ENCODE results near the gene FOXS1. TPM values are rescaled to one million over a fixed set of nuclear protein-coding genes. Genes with fewer than 3 reads are reported as not detected.

FOXS1 gene
- total RNA-seq, 1 experiment from 2014 or later, result not detected

GRCh38 chr20:31819083-31819784, 26.2 kb downstream of the FOXS1 start, which contains the start of gene MYLK2:
MYLK2 (plus strand) TSS chr20:31819356; CDS start chr20:31819581, 225 bp downstream.
- Histone ChIP-seq H3K27ac (ENCODE audit: low read depth, low read length, poor library complexity, severe bottlenecking) (no peak within 1 kb of the TSS), H3K9me3 (ENCODE audit: low read depth, low read length, poor library complexity, severe bottlenecking) (no peaks in the 10 kb centered on the region), H3K4me3 (ENCODE audit: low read depth, low read length, poor library complexity, severe bottlenecking) (no peak within 1 kb of the TSS), H3K27me3 (replicated peaks; ENCODE audit: insufficient read depth, low read depth, low read length, poor library complexity) (no peaks in the 10 kb centered on the region), H3K4me1 (ENCODE audit: insufficient read depth, low read length, poor library complexity, severe bottlenecking) (peaks cover 20% of the 10 kb centered on the region), H3K36me3 (ENCODE audit: insufficient read depth, low read length, poor library complexity, severe bottlenecking) (no peaks in the 10 kb centered on the region)
- BruUV-seq (replicated peaks), result no TSS peak
- no peak for DNase-seq (ENCODE audit: low spot score)
- CTCF ChIA-PET, result no interaction called here
- no peak for TF ChIP-seq EZH2 (IDR thresholded peaks at IDR 0.05; ENCODE audit: borderline replicate concordance, low read depth, low read length, poor library complexity, severe bottlenecking)
- no peak for TF ChIP-seq CTCF (conservative IDR thresholded peaks at IDR 0.05; ENCODE audit: low read depth, low read length)
- intact Hi-C loops (cut with micrococcal nuclease; ENCODE audit: unreplicated experiment), result no loop called here
- POLR2A ChIA-PET (ENCODE audit: low non-redundant PET), result no interaction called here

GRCh38 chr20:31818376-31818908, 27.0 kb downstream of the FOXS1 start:
- ChIA-PET POLR2A (ENCODE audit: low non-redundant PET) (no interaction called here), CTCF (no interaction called here)
- Histone ChIP-seq H3K36me3 (ENCODE audit: insufficient read depth, low read length, poor library complexity, severe bottlenecking) (no peaks in the 10 kb centered on the region), H3K9me3 (ENCODE audit: low read depth, low read length, poor library complexity, severe bottlenecking) (no peaks in the 10 kb centered on the region), H3K4me1 (ENCODE audit: insufficient read depth, low read length, poor library complexity, severe bottlenecking) (peaks cover 20% of the 10 kb centered on the region), H3K4me3 (ENCODE audit: low read depth, low read length, poor library complexity, severe bottlenecking) (no peak overlapping the region), H3K27me3 (replicated peaks; ENCODE audit: insufficient read depth, low read depth, low read length, poor library complexity) (no peaks in the 10 kb centered on the region), H3K27ac (ENCODE audit: low read depth, low read length, poor library complexity, severe bottlenecking) (no peak overlapping the region)
- no peak for TF ChIP-seq EZH2 (IDR thresholded peaks at IDR 0.05; ENCODE audit: borderline replicate concordance, low read depth, low read length, poor library complexity, severe bottlenecking)
- no peak for TF ChIP-seq CTCF (conservative IDR thresholded peaks at IDR 0.05; ENCODE audit: low read depth, low read length)
- intact Hi-C loops (cut with micrococcal nuclease; ENCODE audit: unreplicated experiment), result no loop called here
- no peak for DNase-seq (ENCODE audit: low spot score)
- no TSS peak for BruUV-seq (replicated peaks)

- no peak overlapping the region for H3K27ac ChIP-seq (ENCODE audit: low read depth, low read length, poor library complexity, severe bottlenecking)
- peaks cover 14% of the 10 kb centered on the region for H3K4me1 ChIP-seq (ENCODE audit: insufficient read depth, low read length, poor library complexity, severe bottlenecking)
- CTCF ChIA-PET, result interaction anchor here (0.6 kb wide), 1 partner anchor 184 kb away, joined by 7 read pairs; no protein-coding TSS in a partner anchor
- TF ChIP-seq EZH2 (IDR thresholded peaks at IDR 0.05; ENCODE audit: borderline replicate concordance, low read depth, low read length, poor library complexity, severe bottlenecking), result no peak
- TF ChIP-seq CTCF (conservative IDR thresholded peaks at IDR 0.05; ENCODE audit: low read depth, low read length), result no peak
- intact Hi-C loops (cut with micrococcal nuclease; ENCODE audit: unreplicated experiment), result no loop called here
- no TSS peak for BruUV-seq (replicated peaks)
- no peaks in the 10 kb centered on the region for H3K36me3 ChIP-seq (ENCODE audit: insufficient read depth, low read length, poor library complexity, severe bottlenecking)
- H3K27me3 ChIP-seq (replicated peaks; ENCODE audit: insufficient read depth, low read depth, low read length, poor library complexity), result no peaks in the 10 kb centered on the region
- POLR2A ChIA-PET (ENCODE audit: low non-redundant PET), result no interaction called here
- no peak overlapping the region for H3K4me3 ChIP-seq (ENCODE audit: low read depth, low read length, poor library complexity, severe bottlenecking)
- no peak for DNase-seq (ENCODE audit: low spot score)
- no peaks in the 10 kb centered on the region for H3K9me3 ChIP-seq (ENCODE audit: low read depth, low read length, poor library complexity, severe bottlenecking)
These were observed 27.9 kb downstream of the FOXS1 start for GRCh38 chr20:31817461-31817860.
